Skeletal muscle cell (primary cell): ENCODE measurements around the gene ZACN.
"Not testable (repeated sequence)": the region's sequence is repeated elsewhere in the genome, so short reads cannot be mapped to it uniquely, and the experiment has no call there.

Experiments used
- DNase-seq: peaks from one replicate; pipeline ENCODE4 v3.0.0-alpha.2; 2010; ENCODE audit warnings: low read depth
- H3K4me3 ChIP-seq: 2 replicates; pipeline ENCODE4 v1.5.1; 2011; ENCODE audit warnings: low read depth, mild to moderate bottlenecking, control low read depth, low read length, moderate library complexity

Gene ZACN

GRCh38 chr17:76078860-76079534, at the start of gene ZACN:
TSS of gene ZACN (plus strand) at chr17:76079182. CDS start at chr17:76079265, 83 bp downstream.
- DNase-seq: no peak
- no peak within 1 kb of the TSS for H3K4me3 ChIP-seq

GRCh38 chr17:76032073-76032779, 46.8 kb upstream of the ZACN start:
- no peak overlapping the region for H3K4me3 ChIP-seq
- no peak for DNase-seq

GRCh38 chr17:76032780-76033108, 46.2 kb upstream of the ZACN start:
- no peak for DNase-seq
- H3K4me3 ChIP-seq: no peak overlapping the region

- H3K4me3 ChIP-seq: no peak overlapping the region
- no peak for DNase-seq
These were observed 45.8 kb upstream of the ZACN start for GRCh38 chr17:76033139-76033538.

- no peak overlapping the region for H3K4me3 ChIP-seq
- no peak for DNase-seq
These were observed 44.3 kb upstream of the ZACN start for GRCh38 chr17:76034428-76035350.

GRCh38 chr17:76036497-76037261, 42.3 kb upstream of the ZACN start:
- no peak for DNase-seq
- H3K4me3 ChIP-seq: no peak overlapping the region

- DNase-seq: no peak
- H3K4me3 ChIP-seq: no peak overlapping the region
These were observed 40.9 kb upstream of the ZACN start for GRCh38 chr17:76038050-76038449.

- no peak overlapping the region for H3K4me3 ChIP-seq
- DNase-seq: no peak
These were observed 39.9 kb upstream of the ZACN start for GRCh38 chr17:76039121-76039520.

GRCh38 chr17:76040376-76040775, 38.6 kb upstream of the ZACN start:
- no peak for DNase-seq
- H3K4me3 ChIP-seq: no peak overlapping the region

GRCh38 chr17:76042868-76043267, 36.1 kb upstream of the ZACN start:
- not testable (repeated sequence) for DNase-seq, H3K4me3 ChIP-seq

- not testable (repeated sequence) for DNase-seq, H3K4me3 ChIP-seq
These were observed 34.4 kb upstream of the ZACN start for GRCh38 chr17:76044475-76045007.

GRCh38 chr17:76046064-76046463, 32.9 kb upstream of the ZACN start:
- no peak for DNase-seq
- H3K4me3 ChIP-seq: no peak overlapping the region

- no peak overlapping the region for H3K4me3 ChIP-seq
- no peak for DNase-seq
These were observed 30.9 kb upstream of the ZACN start for GRCh38 chr17:76048025-76048605.

- H3K4me3 ChIP-seq: no peak overlapping the region
- DNase-seq: no peak
These were observed 30.3 kb upstream of the ZACN start for GRCh38 chr17:76048711-76049110.

- no peak overlapping the region for H3K4me3 ChIP-seq
- no peak for DNase-seq
These were observed 29.7 kb upstream of the ZACN start for GRCh38 chr17:76049239-76049638.

- no peak overlapping the region for H3K4me3 ChIP-seq
- no peak for DNase-seq
These were observed 29.0 kb upstream of the ZACN start for GRCh38 chr17:76049836-76050537.

- DNase-seq: no peak
These were observed 28.2 kb upstream of the ZACN start for GRCh38 chr17:76050538-76051467.

More at GRCh38 chr17:76050538-76051467, 28.2 kb upstream of the ZACN start:
- no peak overlapping the region for H3K4me3 ChIP-seq
